ENCODE measurements around the gene PHF19.

Gene PHF19

DNA sequence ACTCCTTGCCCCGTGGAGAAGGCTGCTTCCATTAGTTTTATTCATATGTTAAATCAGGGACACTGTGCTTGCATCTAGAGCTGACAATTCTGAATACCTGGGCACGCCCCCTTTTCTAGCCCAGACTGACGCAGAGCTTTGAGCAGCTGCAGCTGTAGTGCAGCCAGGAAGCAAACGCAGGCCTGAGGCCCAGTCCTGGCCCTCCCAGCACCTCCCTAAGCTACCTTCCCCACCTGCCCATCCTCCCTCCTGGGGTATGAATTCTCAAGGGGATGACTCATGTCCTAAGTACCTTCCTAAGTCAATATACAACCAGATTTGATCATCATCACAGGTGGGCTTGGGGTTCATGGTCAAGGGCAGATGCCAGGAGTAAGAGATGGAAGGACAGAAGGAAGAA, 3.5 kb downstream of the PHF19 start:
- no peak for DNase-seq (ENCODE audit: low read depth)

DNA sequence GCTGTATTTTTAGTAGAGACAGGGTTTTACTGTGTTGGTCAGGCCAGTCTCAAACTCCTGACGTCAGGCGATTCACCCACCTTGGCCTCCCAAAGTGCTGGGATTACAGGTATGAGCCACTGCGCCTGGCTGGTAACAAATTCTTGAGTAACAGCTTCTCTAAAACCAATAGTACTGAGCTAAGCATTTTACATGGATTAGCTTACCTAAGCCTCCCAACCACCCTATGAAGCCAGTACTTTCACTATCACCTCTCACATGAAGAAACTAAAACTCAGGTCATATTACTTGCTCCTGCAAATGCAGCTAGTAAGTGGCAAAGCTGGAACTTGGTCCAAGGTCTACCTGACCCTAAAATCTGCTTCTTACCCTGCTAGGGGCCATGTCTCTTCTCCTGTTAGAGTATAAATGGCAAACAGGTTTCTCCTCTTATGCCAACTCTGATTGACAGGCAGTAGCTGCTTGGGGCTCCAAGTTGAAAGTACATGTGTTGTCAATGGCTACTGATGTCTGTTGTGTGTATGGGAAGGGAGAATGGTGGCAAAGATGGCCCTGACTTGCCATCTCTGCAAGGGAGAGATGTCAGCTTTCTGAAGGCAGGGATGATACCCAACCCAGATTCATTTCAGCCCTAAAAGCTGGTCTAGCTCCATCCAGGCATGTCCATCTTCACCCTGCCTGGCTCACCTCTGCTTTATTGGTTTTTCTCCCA, 4.0 kb downstream of the PHF19 start:
- DNase-seq (ENCODE audit: low read depth), result no peak

DNA sequence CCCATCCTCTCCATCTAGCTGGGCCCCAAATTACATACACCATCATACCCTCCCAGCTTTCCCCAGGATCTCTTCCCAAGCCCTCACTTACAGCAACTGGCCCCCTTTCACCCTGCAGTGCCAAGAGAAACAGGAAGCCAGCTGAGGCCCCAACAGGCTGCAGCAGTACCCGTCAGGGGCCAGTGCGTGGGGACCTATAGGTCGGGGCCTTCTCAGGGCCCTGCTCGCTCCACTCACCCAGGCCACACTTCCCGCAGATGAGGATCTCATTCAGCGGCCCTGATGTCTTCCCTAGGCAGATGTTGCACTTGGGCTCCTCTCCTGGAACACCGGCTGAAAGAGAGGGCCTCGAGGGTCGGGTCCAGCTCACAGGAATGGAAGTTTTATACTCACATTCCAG, 6.8 kb downstream of the PHF19 start:
- DNase-seq (ENCODE audit: low read depth), result no peak

DNA sequence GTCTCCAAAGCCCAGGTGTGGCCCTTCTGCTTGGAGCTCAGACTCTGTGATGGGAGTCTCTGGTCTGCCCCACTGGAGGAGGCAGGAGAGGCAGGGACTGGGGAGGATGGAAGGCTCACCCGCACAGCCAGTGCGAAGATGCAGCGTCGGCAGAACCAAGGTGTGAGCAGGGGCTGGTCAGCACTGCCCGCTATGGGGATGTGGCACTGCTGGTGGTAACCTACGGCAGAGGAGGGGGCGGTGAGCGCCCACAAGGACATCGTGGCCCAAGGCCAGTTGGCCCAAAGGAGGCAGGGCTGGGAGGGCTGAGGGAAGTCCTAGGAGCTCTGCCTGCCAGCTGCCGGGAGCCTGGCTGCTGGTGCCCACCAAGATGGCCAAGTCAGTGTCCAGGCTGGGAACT, 7.3 kb downstream of the PHF19 start:
- DNase-seq (ENCODE audit: low read depth), result no peak

DNA sequence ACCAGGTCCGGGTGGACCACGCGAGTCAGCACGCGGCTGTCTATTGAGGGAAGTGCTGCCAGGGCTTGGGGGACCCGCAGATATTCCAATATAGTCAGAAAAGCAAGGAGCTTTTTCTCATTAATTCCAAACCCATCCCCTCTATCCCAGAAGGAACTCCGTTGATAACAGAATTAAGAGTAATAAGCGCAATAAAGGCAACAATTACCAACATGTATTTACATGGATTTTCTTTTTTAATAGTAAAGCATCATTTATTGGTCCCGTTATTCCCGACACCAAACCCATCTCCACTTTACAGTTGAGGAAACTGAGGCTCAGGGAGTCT, 7.7 kb downstream of the PHF19 start:
- no peak for DNase-seq (ENCODE audit: low read depth)

DNA sequence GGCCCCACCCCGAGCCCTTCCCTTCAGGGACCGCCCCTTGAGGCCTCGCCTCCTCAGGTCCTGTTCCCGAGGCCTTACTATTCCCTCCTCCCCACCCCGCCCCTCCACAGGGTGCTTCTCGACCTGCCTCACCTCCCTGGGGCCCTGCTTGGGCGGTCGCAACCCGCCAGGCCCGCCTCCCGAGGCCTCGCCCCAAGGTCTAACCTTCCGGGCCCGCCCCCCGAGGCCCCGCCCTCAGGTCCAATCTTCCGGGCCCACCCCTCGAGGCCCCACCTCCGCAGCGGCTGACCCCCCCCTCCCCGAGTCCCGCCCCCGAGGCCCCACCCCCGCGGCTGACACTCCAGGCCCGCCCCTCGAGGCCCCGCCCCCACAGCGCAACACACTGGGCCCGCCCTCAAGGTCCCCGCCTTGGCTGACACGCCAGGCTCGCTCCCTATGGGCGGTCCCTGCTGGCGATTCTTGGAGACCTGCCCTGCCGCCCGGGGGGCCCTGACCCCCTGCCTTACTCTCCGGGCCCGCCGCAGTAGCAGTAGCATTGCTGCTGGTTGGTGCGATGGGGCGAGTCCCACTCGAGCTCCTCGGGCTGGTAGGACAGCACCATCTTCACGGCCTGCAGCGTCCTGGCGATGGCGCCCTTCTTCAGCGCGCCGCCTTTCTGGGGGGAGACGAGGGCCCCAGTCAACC, 8.2 kb downstream of the PHF19 start:
- peak; percentile 94 for DNase-seq (ENCODE audit: low read depth)

DNA sequence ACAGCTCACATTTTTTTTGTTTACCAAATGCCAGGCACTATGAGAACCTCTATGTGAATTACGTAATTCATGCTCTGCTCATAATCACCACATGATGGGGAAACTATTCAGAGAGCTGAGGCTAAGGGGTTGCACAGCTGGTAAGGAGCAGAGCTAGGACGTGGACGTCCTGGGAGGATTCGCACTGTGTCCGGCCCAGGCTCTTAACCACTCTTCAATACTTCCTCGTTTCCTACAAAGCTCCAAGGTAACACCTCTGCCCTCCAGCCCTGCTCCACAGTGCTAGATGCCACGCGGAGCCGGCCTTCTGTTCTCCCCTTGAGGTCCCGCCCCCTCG, 8.7 kb downstream of the PHF19 start:
- DNase-seq (ENCODE audit: low read depth), result no peak

DNA sequence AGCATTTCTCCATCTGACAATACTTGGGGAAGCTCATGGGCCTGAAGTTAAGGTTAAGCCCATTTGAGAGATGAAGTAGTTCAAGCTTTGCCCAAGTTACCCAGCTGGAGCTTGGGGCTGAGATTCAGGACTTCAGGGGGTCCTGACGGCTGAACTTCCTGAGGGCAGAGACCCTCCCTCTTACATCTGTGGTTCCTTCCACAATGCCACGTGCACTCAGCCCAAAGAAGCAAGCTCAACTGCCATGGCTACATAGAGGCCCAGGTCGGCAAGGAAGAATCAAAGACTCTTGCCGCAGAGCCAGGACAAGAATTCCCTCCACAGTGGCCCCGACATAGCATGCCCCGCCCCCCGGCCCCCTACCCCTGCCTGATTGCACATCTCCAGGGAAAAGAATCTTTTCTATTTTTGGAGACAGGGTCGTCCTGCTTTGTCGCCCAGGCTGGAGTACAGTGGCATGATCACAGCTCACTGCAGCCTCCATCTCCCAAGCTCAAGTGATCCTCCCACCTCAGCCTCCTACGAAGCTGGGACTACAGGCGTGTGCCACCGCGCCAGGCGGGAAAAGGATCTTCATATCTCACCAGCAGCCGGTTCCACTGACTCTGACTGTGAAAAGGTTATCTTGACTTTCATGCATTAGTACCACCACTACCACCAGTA, 9.2 kb downstream of the PHF19 start:
- DNase-seq (ENCODE audit: low read depth), result no peak

DNA sequence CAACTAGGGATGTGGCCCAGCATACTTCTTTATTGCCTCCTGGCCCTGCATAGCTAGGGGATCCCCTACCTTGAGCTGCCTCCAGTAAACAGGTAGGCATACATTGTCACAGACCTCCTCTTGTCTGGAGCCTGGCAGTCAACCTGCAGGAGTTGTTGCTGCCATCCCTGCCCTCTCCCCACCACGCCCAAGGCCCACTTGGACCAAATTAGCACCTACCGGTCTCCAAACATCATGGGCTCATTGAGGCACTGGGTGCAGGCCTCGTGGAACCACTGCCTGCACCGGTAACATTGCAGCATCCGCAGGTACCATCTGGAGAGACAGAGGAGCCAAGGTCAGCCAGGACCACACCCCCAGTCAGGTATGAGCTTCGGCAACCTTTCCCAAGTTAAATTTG, 10.3 kb downstream of the PHF19 start:
- DNase-seq (ENCODE audit: low read depth), result no peak

DNA sequence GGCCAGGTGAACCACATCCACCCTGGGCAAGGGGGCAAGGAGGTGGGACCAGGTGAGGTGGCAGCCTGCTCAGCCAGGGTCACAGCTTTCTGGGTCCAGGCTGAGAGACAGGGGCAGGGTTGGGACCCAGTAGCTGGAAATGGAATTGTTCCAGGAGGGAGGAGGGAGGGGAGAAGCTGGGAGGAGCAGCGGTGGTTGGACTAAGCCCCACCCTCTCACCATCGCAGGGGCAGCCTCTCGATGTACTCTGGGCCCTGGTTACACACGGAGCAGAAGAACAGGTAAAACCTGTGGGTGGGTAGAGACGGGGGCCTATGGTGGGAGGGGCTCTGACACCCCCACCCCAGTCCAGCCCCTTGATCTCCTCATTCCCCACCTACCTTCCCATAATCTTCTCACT, 11.2 kb downstream of the PHF19 start:
- DNase-seq (ENCODE audit: low read depth), result no peak

DNA sequence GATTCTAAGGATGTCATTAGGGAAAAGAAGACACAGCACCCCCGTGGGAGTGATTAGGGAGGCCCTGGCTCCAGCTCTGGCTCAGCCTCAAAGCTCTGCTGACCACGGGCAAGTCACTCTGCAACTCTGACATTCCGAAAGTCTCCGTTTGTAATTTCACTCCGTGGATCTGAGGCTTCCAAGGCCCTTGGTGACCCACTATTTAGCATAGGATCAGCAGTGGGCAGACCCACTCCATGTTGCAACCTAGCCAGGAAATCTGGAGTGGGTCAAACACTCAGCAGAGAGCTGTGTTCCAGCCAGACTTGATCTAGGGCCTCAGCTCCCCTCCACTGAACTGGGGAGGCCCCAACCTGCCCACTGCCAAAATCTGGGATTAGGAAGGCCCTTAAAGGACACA, 11.8 kb downstream of the PHF19 start:
- DNase-seq (ENCODE audit: low read depth), result no peak

DNA sequence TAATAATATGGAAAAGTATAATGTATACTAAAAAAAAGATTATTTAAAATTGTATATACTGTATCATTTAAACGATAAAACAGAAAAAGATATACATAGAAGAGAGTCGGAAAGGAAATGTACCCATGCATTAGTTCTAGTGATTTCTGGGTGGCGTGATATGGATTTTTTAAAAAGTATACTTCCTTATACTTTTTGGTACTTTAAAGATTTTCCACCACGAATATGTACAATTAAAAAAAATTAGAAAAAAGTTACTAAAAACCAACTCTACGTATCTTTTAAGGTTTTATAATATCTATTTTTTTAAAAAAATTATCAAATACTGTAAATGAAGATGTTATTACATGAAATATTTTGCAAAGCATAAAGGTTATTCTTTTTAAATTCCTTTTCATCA, 12.3 kb downstream of the PHF19 start:
- no peak for DNase-seq (ENCODE audit: low read depth)

DNA sequence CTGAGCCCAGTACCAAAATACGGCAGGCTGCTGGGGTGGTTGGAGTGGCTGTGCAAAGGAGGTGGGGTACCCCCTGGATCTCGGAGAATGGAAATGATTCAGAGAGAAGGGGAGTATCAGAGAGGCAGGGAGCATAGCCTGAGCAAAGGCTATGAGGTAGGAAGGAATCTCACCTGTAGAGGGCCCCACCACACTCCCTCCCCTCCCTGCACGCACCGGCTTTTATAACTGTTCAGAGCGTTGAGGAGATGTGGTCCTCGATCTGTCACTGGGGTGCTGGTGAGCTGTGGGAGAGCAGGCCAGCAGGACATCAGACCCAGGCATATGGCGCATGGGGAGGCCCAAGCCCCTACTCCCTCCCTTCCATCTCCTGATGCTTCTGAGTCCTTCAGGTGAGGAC, 13.2 kb downstream of the PHF19 start:
- DNase-seq (ENCODE audit: low read depth), result no peak

DNA sequence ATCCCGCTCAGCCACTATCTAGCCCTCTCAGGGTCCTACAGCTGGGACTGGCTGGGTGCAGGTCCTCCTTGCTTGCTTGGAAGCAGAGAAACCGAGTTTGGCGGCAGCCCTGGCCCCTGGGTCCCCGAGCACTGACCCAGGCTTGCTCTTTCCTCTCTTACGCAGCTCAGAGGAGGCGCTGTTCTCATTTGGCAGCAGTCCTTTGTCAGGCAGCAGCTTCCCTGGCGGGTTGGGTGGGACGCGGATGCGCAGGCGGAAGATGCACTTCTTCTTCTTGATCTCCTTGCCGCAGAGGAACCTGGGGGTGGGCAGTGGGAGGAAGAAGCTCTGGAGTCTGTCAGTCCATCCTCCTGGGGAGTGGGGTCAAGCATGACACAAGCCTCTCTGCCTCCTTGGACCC, 14.5 kb downstream of the PHF19 start:
- DNase-seq (ENCODE audit: low read depth), result no peak

DNA sequence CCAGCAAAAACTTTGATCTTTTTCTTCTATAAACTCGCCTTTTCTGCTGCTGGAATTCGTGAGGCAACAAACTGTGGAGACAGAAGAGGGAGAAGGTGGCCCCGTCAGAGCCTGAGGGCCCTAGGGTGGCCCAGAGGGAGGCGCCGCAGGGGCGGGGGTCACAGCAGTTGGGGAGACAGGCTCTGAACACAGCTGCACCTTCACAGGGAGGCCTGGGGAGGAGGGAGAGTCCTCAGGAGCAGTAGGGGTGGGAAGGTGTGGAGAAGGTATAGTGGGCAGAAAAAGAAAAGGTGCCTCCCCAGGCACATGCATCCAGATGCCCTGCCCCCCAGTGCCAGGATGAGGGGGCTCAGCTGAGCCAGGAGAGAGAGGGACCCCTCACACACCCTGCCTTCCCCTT, 15.1 kb downstream of the PHF19 start:
- no peak for DNase-seq (ENCODE audit: low read depth)

DNA sequence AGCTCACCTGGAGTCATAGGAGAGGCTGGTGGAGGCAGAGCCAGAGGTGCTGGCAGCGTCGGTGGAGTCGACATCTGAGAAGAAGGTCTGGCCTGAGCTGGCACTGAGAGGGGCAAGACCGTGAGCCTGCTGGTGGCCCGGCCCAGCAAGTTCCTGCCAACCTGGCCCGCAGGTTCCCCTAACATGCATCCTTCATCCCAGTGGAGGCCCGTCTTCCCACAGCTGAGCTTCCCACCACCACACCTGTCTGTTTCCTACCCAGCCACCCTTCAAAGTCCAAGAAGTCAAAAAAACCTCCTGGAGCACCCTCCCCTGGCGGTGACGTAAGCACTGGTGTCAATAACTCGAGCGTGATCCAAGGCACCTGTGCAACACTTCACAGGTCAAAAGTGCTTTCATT, 16.9 kb downstream of the PHF19 start:
- DNase-seq (ENCODE audit: low read depth), result no peak

DNA sequence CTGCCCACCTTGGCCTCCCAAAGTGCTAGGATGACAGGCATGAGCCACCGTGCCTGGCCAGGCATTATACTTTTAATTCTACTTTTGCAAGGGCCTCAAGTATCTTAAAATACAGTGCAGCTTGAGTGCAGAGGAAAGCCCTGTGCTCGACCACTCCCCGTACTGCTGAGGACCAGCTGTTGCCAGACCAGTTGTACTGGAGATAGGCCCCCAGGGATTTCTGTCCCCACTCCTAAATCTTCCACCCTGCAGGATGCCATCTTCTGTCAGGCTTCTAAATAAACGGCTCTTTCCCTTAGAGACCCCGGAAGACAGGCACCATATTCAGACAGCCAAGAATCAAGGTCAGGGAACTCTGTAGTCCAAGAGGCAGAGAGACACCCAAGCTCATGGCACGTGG, 17.6 kb downstream of the PHF19 start:
- DNase-seq (ENCODE audit: low read depth), result no peak

DNA sequence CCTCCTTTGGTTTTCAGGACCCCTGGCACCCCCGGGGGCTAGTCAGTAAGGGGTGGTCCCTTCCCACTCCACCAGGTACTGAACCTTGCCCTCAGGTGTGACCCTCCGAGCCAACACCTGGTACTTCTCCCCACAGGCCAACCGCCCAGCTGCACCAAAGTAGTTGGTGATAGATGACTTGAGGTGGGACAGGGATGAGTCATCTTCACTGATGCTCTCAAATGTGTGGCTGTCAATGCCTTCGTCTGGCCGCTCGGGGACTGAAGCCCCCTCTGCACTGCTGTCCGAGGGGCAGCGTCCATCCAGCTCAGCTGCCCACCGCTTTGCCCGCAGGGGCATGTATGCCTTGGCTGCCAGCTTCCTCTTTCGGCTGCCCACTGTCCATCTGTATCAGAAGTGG, 19.1 kb downstream of the PHF19 start:
- no peak for DNase-seq (ENCODE audit: low read depth)

DNA sequence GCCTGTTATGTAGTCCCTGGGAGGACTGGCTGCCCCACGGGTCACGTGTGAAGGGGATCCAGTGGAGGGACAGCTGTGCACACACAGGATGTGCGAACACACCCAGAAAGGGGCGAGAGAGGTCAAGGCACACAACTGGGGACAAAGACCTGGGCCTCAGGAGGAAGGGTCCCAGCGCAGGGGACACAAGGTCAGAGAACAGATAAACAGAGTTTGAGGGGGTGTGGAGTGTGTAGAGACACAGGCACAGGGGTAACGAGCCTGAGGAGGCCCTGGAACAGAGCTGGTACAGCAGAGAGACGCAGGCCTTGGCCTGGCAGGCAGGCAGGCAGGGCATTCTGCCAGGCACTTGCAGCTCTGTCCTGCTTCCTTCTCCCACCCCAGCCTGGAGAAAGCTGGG, 19.5 kb downstream of the PHF19 start:
- DNase-seq (ENCODE audit: low read depth), result no peak

DNA sequence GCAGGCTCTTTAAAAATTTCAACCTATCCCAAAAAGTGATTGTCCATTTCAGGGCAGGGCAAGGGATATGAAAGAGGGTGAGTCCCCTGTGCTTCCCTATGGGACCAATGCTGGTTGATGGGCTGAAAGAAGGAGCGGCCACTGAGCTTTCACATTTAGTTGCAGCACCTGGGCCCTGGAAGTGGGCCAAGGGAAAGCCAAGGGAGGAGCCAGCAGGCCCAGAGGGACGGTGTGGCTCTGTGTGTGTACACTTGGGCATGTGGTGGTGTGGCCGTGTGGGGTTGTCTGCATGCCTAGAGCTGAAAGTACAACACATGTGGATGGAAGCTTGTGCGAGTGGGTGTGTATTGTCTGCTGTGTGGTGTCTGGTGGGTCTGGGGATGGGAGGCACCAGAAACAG, 20.3 kb downstream of the PHF19 start:
- no peak for DNase-seq (ENCODE audit: low read depth)

DNA sequence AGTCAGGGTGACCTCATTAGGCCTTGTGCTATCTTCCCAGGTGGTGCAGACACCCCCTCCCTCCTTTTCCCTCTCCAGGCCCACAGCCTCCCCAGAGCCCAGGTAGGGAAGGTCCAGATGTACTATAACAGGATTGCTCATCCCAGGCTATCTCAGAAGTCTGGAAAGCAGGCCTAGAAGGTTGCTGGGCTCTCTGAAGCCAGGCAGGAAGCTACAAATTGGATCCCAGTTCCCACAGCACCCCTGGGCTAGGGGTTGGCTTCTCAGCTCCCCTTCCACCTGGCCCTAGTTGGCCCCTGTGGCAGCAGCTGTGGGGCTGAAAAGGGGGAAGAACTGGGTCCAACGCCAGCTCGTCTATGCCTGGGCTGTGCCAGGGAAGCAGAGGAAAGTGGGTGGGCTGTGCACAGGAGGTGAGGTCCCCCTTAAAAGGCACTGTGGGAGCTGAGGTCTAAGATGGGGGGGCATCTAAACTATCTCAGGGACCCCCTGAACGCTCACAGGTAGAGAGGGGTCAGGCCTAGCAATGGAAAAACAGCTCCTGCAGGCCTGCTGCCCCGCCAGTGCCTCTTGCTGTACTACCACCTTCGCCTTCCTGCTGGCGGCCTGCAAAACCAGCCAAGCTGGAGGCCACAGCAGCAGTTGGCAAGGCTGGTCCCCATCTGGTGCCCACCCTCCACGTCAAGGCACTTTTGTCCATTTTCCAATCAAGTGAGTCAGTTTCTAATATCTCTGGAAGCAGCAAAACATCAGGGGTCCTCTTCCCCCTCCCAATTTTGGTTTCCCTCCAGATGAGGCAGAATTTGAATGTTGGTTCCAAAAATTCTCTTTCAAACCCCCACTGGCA, 20.9 kb downstream of the PHF19 start:
- no peak for DNase-seq (ENCODE audit: low read depth)

DNA sequence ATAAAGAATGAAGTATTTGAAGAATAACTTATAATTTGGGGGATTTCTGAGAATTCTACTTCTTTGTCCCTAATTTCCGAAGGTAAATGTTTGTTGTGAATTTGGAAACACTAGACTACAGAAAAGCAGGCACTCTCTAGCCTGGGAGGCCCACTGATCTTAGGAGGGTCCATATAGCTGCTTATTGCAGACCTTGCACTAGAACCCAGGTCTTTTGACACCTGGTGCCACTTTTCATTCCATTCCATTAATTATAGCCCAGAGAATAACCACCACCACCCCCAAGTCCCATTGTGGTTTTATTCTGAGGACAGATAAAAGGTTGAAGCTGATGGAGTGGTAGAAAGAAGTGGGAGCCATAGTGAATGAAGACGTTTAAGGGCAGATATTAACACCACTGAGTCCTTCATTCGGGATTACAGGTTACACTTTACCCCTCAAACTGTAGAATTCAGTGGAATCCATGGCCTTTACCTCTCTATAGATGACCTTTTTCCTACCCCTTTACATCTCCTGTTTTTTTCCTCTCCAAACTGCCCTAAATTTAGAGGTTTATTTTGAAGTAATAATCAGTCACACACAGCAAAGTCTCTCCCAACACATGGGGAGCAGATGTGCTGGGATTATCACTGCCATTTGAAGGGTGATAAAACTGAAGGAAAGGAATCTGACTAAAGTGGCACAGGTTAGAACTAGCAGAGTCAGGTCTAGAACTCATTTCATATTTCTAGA, 22.2 kb downstream of the PHF19 start:
- no peak for DNase-seq (ENCODE audit: low read depth)
